Brain microvascular endothelial cell (primary cell): ENCODE results near the gene GJB6.

Experiments
- DNase-seq: peaks from one replicate; pipeline ENCODE4 v3.0.0-alpha.2; 2020
- H3K27ac ChIP-seq: fragments of 250-450 bp; sonication (Bioruptor Pico); 2 replicates; pipeline ENCODE4 v1.5.1; 2020; ENCODE audit warnings: mild to moderate bottlenecking, moderate library complexity
- H3K27me3 ChIP-seq: fragments of 250-450 bp; sonication (Bioruptor Pico); replicated peaks from 2 replicates; pipeline ENCODE4 v1.5.1; 2020; ENCODE audit warnings: mild to moderate bottlenecking
- H3K36me3 ChIP-seq: fragments of 250-450 bp; sonication (Bioruptor Pico); replicated peaks from 2 replicates; pipeline ENCODE4 v1.5.1; 2020; ENCODE audit warnings: mild to moderate bottlenecking
- H3K4me3 ChIP-seq: 2 replicates; pipeline ENCODE4 v1.5.1; 2011; ENCODE audit warnings: low read depth, mild to moderate bottlenecking, control low read depth, low read length, moderate library complexity
- in situ Hi-C: cut with HindIII; loops from 2 replicates; pipeline ENCODE4 v1.10.0; 2017; ENCODE audit warnings: low sequenced_read_pairs, low pct_ligation_motif_present
- TF ChIP-seq, protein P1 (sequence below): IDR thresholded peaks from 2 replicates; pipeline ENCODE4 v1.5.1; 2011; ENCODE audit warnings: low read depth, mild to moderate bottlenecking, moderate library complexity, low read length, control low read depth, inconsistent platforms; ENCODE audit errors: missing control alignments

Gene GJB6

DNA sequence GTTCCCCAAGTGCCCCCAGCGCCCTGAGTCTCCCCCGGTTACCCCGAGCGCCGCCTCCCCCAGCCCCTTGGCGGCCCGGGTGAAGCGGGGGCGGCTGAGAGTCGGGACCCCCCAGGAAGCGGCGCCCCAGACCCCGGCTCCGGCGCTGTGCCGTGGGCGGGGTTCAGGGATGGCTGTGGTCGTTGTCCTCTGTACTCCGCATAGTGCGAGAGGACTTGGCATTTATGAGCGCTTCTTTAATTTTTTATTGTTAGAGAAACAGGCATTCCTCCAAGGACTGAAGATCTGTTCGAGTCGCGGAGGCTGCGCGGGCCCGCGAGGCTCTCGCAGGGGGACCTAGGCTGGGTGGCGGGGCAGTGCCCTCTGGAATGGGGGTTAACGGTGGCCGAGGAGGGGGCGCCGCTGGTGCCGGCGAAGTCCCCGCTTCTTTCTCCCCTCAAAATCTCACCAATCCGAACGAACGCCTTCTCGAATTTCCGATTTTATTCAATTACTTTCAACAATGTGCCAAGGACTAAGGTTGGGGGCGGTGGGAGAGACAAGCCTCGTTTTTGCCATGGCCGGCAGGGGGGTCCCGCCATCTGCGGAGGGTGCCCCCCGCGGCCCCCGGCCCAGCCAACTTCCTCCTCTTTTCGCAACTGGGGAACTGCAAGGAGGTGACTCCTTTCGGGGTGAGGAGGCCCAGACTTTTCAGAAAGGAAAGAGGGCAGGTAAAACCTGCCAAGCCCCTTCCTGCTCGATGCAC lies 38.8 kb downstream of the GJB6 start:
- no peaks in the 10 kb centered on the region for H3K36me3 ChIP-seq
- in situ Hi-C loops, result loop anchor here (25.0 kb wide), 1 partner anchor 219 kb away; no protein-coding TSS in a partner anchor
- peak overlapping the region; percentile 37 for H3K4me3 ChIP-seq
- peaks cover 58% of the 10 kb centered on the region for H3K27me3 ChIP-seq
- no peak overlapping the region for H3K27ac ChIP-seq
- DNase-seq, result no peak
- TF ChIP-seq, protein P1, sequence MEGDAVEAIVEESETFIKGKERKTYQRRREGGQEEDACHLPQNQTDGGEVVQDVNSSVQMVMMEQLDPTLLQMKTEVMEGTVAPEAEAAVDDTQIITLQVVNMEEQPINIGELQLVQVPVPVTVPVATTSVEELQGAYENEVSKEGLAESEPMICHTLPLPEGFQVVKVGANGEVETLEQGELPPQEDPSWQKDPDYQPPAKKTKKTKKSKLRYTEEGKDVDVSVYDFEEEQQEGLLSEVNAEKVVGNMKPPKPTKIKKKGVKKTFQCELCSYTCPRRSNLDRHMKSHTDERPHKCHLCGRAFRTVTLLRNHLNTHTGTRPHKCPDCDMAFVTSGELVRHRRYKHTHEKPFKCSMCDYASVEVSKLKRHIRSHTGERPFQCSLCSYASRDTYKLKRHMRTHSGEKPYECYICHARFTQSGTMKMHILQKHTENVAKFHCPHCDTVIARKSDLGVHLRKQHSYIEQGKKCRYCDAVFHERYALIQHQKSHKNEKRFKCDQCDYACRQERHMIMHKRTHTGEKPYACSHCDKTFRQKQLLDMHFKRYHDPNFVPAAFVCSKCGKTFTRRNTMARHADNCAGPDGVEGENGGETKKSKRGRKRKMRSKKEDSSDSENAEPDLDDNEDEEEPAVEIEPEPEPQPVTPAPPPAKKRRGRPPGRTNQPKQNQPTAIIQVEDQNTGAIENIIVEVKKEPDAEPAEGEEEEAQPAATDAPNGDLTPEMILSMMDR, result no peak

DNA sequence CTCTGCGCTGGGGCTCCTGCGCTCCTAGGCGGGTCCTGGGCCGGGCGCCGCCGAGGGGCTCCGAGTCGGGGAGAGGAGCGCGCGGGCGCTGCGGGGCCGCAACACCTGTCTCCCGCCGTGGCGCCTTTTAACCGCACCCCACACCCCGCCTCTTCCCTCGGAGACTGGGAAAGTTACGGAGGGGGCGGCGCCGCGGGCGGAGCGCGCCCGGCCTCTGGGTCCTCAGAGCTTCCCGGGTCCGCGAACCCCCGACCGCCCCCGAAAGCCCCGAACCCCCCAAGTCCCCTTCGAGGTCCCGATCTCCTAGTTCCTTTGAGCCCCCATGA lies 39.3 kb downstream of the GJB6 start, which contains the start of gene GJB2:
GJB2 (minus strand) TSS at position 103 of the 326 bp plus-strand sequence. CDS start 3,357 bp downstream, outside the sequence.
- DNase-seq, result no peak
- no peaks in the 10 kb centered on the region for H3K36me3 ChIP-seq
- TF ChIP-seq, protein P1, result no peak
- H3K4me3 ChIP-seq, result peak within 1 kb of the TSS; percentile 37
- H3K27ac ChIP-seq, result no peak within 1 kb of the TSS
- in situ Hi-C loops, result loop anchor here (25.0 kb wide), 1 partner anchor 220 kb away; no protein-coding TSS in a partner anchor
- peaks cover 58% of the 10 kb centered on the region for H3K27me3 ChIP-seq

DNA sequence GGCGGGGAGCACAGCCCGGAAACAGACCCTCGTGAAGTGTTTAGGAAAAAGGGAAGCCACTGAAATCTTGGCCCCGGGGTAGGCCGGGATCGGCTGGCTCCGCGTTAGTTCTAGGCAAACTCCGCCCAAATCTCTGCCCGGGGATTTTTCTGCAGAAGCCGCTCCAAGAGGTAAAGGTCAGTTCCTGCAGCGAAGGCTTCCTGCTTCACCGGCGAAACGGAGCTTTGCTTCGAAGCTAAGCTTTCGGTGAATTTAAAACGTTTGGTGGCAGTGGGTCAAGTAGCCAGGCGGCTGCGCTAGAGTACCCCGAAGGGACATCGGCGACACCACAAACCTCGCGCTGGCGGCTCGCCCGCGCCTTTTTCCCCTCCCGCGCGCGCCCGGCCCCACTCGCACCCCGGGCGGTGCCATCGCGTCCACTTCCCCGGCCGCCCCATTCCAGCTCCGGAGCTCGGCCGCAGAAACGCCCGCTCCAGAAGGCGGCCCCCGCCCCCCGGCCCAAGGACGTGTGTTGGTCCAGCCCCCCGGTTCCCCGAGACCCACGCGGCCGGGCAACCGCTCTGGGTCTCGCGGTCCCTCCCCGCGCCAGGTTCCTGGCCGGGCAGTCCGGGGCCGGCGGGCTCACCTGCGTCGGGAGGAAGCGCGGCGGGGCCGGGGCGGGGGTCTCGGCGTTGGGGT lies 39.8 kb downstream of the GJB6 start:
- Histone ChIP-seq H3K27me3 (peaks cover 58% of the 10 kb centered on the region), H3K36me3 (no peaks in the 10 kb centered on the region), H3K27ac (no peak overlapping the region), H3K4me3 (peak overlapping the region; percentile 37)
- no peak for DNase-seq
- TF ChIP-seq, protein P1, result no peak
- in situ Hi-C loops, result loop anchor here (25.0 kb wide), 1 partner anchor 220 kb away; no protein-coding TSS in a partner anchor

DNA sequence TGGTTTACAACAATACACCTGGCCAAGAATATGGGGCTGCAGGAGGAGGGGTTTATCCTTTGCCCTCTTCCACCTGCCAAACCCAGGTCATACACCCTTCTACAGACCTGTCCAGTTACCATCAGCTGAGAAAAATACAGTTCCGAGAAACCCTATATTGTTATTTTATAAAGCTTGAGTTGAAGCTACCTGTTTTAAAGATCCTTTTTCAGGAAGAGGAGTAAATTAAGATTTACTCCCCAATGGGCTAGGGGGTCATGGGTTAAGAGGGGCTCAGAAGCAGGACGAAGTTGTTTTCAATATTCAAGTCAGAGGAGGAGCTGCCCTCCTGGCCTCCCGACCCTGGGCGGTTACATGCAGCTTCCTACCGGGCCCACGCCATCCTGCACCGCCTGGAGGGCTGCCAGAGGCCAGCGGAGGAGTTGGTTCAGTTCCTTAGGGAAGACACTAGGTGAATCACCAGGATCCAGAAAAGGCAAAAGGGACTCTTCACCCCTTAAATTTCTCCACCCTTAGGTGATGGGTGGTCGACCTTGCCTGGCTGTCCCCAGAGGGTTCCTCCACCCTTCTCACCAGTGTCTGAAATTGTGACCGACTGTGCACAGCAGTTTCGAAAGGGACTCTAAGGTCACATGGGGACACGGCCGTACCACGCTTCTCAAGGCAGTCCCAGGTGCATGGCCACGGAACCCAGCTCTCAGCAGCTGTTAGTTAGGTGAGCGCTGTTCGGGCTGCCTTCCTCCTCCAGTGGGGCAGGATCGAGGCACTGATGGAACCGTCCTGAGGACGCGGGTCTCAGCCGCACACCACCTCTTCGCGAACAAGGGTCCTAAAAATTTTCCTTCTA lies 40.6 kb downstream of the GJB6 start:
- in situ Hi-C loops, result loop anchor here (25.0 kb wide), 1 partner anchor 221 kb away; no protein-coding TSS in a partner anchor
- Histone ChIP-seq H3K4me3 (peak overlapping the region; percentile 37), H3K27me3 (peaks cover 51% of the 10 kb centered on the region), H3K36me3 (no peaks in the 10 kb centered on the region), H3K27ac (no peak overlapping the region)
- DNase-seq, result no peak
- TF ChIP-seq, protein P1, result no peak

DNA sequence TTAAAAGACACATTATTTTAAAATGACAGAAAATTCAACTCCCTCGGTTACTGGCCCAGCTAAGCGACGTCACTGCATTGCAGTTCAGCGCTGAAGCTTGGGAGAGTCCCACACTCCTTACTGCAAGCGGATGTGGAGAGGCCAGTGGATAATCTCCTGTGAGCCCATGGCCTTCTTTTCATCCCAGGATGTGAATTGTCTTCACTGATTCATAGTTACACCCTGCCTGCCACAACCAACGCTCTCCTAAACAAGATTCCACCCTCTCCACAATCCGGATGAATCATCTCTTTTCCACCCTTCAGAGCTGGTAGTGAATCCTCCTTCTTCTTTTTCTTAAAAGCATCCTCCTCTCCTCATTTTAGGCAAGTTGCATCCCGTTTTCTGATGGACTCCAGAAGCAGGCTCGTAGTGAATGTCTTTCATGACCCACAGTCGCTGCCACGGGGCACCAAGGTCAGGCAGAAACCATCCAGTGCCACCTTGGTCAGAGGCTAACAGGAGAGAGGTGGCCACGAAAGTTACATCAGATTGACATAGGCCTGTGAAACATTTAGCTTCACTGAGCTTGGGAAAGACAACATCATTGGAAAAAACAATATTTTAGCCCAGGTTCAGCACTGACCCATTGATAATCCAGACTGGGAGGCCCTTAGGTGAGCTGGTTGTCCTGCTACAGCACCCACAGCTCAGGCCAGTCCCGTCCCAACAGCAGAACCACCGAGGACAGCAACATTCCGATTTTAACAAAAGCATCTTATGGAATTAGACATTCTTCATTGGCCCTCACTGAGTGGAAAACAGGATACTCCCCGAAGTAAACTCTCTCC lies 41.4 kb downstream of the GJB6 start:
- Histone ChIP-seq H3K4me3 (no peak overlapping the region), H3K27ac (no peak overlapping the region), H3K27me3 (peaks cover 45% of the 10 kb centered on the region), H3K36me3 (no peaks in the 10 kb centered on the region)
- TF ChIP-seq, protein P1, result no peak
- in situ Hi-C loops, result loop anchor here (25.0 kb wide), 1 partner anchor 222 kb away; no protein-coding TSS in a partner anchor
- DNase-seq, result peak; percentile 36
